Measurements from ENCODE around the gene CDK15.

The CDK15 gene

DNA sequence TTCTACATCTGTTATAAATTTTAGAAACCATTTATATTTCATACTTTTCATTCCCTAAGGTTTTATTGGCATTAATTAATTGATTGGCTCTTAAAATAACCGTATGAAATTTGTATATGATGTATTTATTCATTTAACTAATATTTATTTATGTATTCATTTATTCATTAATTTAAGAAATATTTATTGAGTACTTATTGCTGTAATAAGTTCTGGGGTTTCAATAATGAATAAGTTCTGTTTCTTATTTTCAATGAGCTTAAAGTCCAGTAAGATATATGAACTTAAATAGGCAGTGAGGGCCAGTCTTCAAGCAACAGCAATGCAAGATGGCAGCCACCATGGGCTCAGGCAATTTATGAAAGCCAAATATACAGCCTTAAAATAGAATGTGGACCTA is 17.9 kb downstream of the CDK15 start:
- no peak for DNase-seq
- H3K4me3 ChIP-seq (ENCODE audit: low read depth, low read length) = no peak overlapping the region
- no peak overlapping the region for H3K27ac ChIP-seq
- H3K36me3 ChIP-seq = no peaks in the 10 kb centered on the region
- no peak for TF ChIP-seq CTCF (IDR thresholded peaks at IDR 0.05; ENCODE audit: low read depth, low read length)
- no peaks in the 10 kb centered on the region for H3K9me3 ChIP-seq (ENCODE audit: severe bottlenecking)
- no peaks in the 10 kb centered on the region for H3K27me3 ChIP-seq (ENCODE audit: insufficient read depth, low read depth, severe bottlenecking)

DNA sequence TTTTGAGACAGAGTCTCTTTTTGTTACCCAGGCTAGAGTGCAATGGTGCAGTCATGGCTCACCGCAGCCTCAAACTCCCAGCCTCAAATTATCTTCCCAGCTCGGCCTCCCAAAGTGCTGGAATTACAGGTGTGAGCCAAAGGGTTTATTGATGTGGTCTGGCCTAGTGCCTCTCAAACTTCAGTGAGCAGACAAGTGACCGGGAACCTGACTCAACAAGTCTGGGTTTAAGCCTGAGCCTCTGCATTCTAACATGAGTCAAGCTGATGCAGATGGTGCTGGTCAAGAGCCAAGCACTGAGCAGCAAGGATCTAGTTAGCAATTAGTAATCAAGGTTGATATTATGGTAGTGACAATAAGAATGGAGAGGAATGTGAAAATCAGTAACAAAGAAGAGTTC is 21.3 kb downstream of the CDK15 start:
- TF ChIP-seq CTCF (IDR thresholded peaks at IDR 0.05; ENCODE audit: low read depth, low read length) = no peak
- no peak overlapping the region for H3K27ac ChIP-seq
- no peaks in the 10 kb centered on the region for H3K9me3 ChIP-seq (ENCODE audit: severe bottlenecking)
- H3K27me3 ChIP-seq (ENCODE audit: insufficient read depth, low read depth, severe bottlenecking) = no peaks in the 10 kb centered on the region
- H3K4me3 ChIP-seq (ENCODE audit: low read depth, low read length) = no peak overlapping the region
- DNase-seq = no peak
- H3K36me3 ChIP-seq = no peaks in the 10 kb centered on the region

DNA sequence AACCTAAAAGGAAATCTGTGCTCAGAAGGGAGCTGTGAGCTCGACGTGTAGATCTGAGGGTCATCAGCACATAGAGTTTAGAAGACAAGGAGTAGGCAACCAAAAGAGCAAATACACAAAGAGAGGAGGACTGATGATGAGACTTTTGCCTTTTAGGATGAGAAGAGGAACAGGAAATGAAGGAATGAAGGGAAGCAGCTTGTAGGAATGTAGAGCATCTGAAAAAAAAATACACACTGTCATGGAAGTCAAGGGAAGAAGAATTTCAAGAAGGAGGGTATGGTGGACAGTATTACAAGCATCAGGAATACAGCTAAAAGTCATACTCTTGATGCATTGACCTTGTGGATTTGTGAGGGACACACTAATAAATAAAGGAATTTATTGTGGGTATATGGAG is 21.9 kb downstream of the CDK15 start:
- H3K27ac ChIP-seq = no peak overlapping the region
- no peak overlapping the region for H3K4me3 ChIP-seq (ENCODE audit: low read depth, low read length)
- no peak for TF ChIP-seq CTCF (IDR thresholded peaks at IDR 0.05; ENCODE audit: low read depth, low read length)
- H3K27me3 ChIP-seq (ENCODE audit: insufficient read depth, low read depth, severe bottlenecking) = no peaks in the 10 kb centered on the region
- H3K9me3 ChIP-seq (ENCODE audit: severe bottlenecking) = no peaks in the 10 kb centered on the region
- DNase-seq = no peak
- no peaks in the 10 kb centered on the region for H3K36me3 ChIP-seq

GRCh38 chr2:201830666-201831065 is 24.3 kb downstream of the CDK15 start:
- DNase-seq = no peak
- no peaks in the 10 kb centered on the region for H3K27me3 ChIP-seq (ENCODE audit: insufficient read depth, low read depth, severe bottlenecking)
- TF ChIP-seq CTCF (IDR thresholded peaks at IDR 0.05; ENCODE audit: low read depth, low read length) = no peak
- no peak overlapping the region for H3K27ac ChIP-seq
- no peaks in the 10 kb centered on the region for H3K36me3 ChIP-seq
- H3K9me3 ChIP-seq (ENCODE audit: severe bottlenecking) = no peaks in the 10 kb centered on the region
- no peak overlapping the region for H3K4me3 ChIP-seq (ENCODE audit: low read depth, low read length)

DNA sequence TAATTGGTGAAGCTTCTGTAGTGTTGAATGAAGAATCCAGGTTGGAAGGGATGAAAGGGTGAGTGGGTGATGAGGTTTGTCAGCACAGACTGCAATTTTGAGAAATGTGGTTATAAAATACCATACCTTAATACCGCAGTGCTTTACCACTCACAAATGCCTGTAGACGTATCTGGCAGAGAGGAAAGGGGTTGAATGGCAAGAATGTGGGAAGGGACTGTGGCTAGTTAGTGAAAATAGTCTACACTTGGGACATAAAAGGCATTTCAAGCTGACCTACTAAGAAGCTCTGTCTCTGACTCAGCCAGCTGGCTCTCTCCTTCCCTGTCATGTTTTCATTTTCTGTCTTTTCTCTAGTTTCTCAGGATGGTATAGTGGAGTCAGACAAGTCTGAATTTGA is 25.1 kb downstream of the CDK15 start:
- no peak overlapping the region for H3K27ac ChIP-seq
- TF ChIP-seq CTCF (IDR thresholded peaks at IDR 0.05; ENCODE audit: low read depth, low read length) = no peak
- no peak for DNase-seq
- H3K27me3 ChIP-seq (ENCODE audit: insufficient read depth, low read depth, severe bottlenecking) = no peaks in the 10 kb centered on the region
- no peaks in the 10 kb centered on the region for H3K36me3 ChIP-seq
- H3K4me3 ChIP-seq (ENCODE audit: low read depth, low read length) = no peak overlapping the region
- no peaks in the 10 kb centered on the region for H3K9me3 ChIP-seq (ENCODE audit: severe bottlenecking)

- H3K4me3 ChIP-seq (ENCODE audit: low read depth, low read length) = no peak overlapping the region
- H3K36me3 ChIP-seq = no peaks in the 10 kb centered on the region
- H3K27ac ChIP-seq = no peak overlapping the region
- no peak for TF ChIP-seq CTCF (IDR thresholded peaks at IDR 0.05; ENCODE audit: low read depth, low read length)
- no peaks in the 10 kb centered on the region for H3K9me3 ChIP-seq (ENCODE audit: severe bottlenecking)
- H3K27me3 ChIP-seq (ENCODE audit: insufficient read depth, low read depth, severe bottlenecking) = no peaks in the 10 kb centered on the region
- no peak for DNase-seq
Observed at GRCh38 chr2:201833781-201834180, 27.4 kb downstream of the CDK15 start.

All from WERI-Rb-1 (cell line).